Adrenal gland (tissue), 5 donors: ENCODE measurements around the gene C3orf62.
"Not testable (repeated sequence)": the region's sequence is repeated elsewhere in the genome, so short reads cannot be mapped to it uniquely, and the experiment has no call there.

Experiments used
- CTCF ChIP-seq, 6 experiments: fragments of 450-650 bp in 4 of 6; fragments of 200-600 bp in 2 of 6; sonication (generic) in 1 of 6; IDR thresholded peaks; 1 replicate in 5 of 6; 2 replicates in 1 of 6; pipeline versions ENCODE4 v1.5.1 to v1.8.0; 2016 to 2021; ENCODE audit warnings: antibody characterized with exemption in 6 of 6, mild to moderate bottlenecking in 2 of 6, moderate library complexity in 1 of 6
- POLR2A ChIP-seq, 2 donors: fragments of 450-650 bp; IDR thresholded peaks; one replicate each; pipeline ENCODE4 v1.6.1; 2017; ENCODE audit warnings: antibody characterized with exemption in 2 of 2, mild to moderate bottlenecking in 2 of 2, moderate library complexity in 1 of 2
- donor health status: DM: no; HTN: no; CAD: no.

DNA sequence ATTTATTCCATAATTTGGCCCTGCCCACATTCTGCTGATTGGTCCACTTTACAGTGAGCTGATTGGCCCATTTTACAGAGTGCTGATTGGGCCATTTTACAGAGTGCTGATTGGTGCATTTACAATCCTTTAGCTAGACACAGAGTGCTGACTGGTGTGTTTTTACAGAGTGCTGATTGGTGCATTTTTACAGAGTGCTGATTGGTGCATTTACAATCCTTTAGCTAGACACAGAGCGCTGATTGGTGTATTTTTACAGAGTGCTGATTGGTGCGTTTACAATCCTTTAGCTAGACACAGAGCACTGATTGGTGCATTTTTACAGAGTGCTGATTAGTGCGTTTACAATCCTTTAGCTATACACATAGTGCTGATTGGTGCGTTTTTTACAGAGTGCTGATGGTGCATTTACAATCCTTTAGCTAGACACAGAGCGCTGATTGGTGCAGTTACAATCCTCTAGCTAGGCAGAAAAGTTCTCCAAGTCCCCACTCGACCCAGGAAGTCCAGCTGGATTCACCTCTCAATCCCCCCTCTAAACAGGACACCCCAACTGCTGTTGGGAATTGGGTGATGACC, 56.0 kb downstream of the C3orf62 start:
- not testable (repeated sequence) for TF ChIP-seq POLR2A, CTCF (IDR thresholded peaks at IDR 0.05)
